Measurements from ENCODE around the gene AFAP1.

The AFAP1 gene

GRCh38 chr4:7850489-7850888, 89.2 kb downstream of the AFAP1 start:
- DNase-seq (ENCODE audit: low read depth in 2 of 2) = no peak
- no peak for TF ChIP-seq CTCF (IDR thresholded peaks at IDR 0.05; ENCODE audit: low read depth, low read length)
- no peak overlapping the region for H3K4me3 ChIP-seq (replicated peaks in 1 of 2; ENCODE audit: low read depth in 2 of 2, low read length in 2 of 2)

- no peak for TF ChIP-seq CTCF (IDR thresholded peaks at IDR 0.05; ENCODE audit: low read depth, low read length)
- H3K4me3 ChIP-seq (replicated peaks in 1 of 2; ENCODE audit: low read depth in 2 of 2, low read length in 2 of 2) = no peak overlapping the region
- DNase-seq (ENCODE audit: low read depth in 2 of 2) = no peak
These were observed 92.5 kb downstream of the AFAP1 start for GRCh38 chr4:7847206-7847605.

GRCh38 chr4:7845493-7846128, 94.0 kb downstream of the AFAP1 start:
- TF ChIP-seq CTCF (IDR thresholded peaks at IDR 0.05; ENCODE audit: low read depth, low read length) = peak; percentile 4
- H3K4me3 ChIP-seq (replicated peaks in 1 of 2; ENCODE audit: low read depth in 2 of 2, low read length in 2 of 2) = no peak overlapping the region
- no peak for DNase-seq (ENCODE audit: low read depth in 2 of 2)

GRCh38 chr4:7844594-7844991, 95.1 kb downstream of the AFAP1 start:
- no peak overlapping the region for H3K4me3 ChIP-seq (replicated peaks in 1 of 2; ENCODE audit: low read depth in 2 of 2, low read length in 2 of 2)
- DNase-seq (ENCODE audit: low read depth in 2 of 2) = peak; percentile 92 to 99

GRCh38 chr4:7843831-7844593, 95.6 kb downstream of the AFAP1 start:
- TF ChIP-seq CTCF (IDR thresholded peaks at IDR 0.05; ENCODE audit: low read depth, low read length) = peak; percentile 71
- H3K4me3 ChIP-seq (replicated peaks in 1 of 2; ENCODE audit: low read depth in 2 of 2, low read length in 2 of 2) = no peak overlapping the region
- peak; percentile 91 to 94 for DNase-seq (ENCODE audit: low read depth in 2 of 2)

More at GRCh38 chr4:7844594-7844991, 95.1 kb downstream of the AFAP1 start:
- no peak for TF ChIP-seq CTCF (IDR thresholded peaks at IDR 0.05; ENCODE audit: low read depth, low read length)

GRCh38 chr4:7842384-7843279, 97.0 kb downstream of the AFAP1 start:
- peak; percentile 98 to 99 for DNase-seq (ENCODE audit: low read depth in 2 of 2)
- TF ChIP-seq CTCF (IDR thresholded peaks at IDR 0.05; ENCODE audit: low read depth, low read length) = no peak
- peak overlapping the region in 1 of 2 donors; percentile 22 for H3K4me3 ChIP-seq (replicated peaks in 1 of 2; ENCODE audit: low read depth in 2 of 2, low read length in 2 of 2)
